Dedifferentiated amniotic fluid mesenchymal stem cell (primary cell): ENCODE data around the gene CRHR2.

Experiments used
- DNase-seq: peaks from one replicate; pipeline ENCODE4 v3.0.0-alpha.2; 2016; ENCODE audit errors: extremely low spot score

The CRHR2 gene

GRCh38 chr7:30706908-30707307 is 24.7 kb upstream of the CRHR2 start:
- DNase-seq, result no peak

DNA sequence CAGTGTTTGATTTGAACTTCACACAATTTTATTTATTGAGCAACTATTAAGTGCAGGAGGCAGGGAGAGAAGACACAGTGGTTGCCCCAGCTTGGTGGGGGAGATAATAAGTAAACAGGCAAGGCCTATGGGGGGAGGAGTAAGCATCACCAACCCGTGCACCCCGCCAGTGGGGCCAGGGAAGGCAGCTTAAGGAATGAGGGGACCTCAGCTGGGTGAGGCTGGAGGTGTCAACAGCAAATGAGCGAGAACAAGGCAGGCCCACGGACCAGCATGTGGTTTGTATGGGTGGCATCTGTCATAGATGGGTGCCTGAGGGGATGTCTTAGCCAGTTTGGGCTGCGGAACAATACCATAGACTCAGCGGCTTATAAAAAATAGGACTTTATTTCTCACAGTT is 24.1 kb upstream of the CRHR2 start:
- DNase-seq, result no peak

DNA sequence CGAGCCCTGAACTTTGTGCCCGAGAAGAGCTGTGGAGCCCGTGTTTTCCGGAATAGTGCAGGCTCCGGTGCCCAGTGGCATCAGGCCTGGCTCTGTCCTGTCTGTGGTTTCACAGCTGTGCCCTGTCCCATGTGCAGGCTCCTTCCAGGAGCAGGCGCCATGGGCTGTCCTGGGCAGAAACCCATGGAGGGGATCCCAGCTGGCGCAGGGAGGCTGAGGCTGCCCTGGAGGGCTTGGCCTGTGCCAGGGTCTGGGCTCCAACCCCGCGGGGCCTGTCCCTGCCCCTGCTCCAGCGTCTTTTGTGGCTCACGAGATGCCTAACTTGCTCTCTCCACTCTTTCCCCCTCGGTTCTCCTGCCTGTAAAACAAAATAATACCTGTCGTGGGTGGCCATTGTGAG is 23.3 kb upstream of the CRHR2 start:
- DNase-seq, result no peak

DNA sequence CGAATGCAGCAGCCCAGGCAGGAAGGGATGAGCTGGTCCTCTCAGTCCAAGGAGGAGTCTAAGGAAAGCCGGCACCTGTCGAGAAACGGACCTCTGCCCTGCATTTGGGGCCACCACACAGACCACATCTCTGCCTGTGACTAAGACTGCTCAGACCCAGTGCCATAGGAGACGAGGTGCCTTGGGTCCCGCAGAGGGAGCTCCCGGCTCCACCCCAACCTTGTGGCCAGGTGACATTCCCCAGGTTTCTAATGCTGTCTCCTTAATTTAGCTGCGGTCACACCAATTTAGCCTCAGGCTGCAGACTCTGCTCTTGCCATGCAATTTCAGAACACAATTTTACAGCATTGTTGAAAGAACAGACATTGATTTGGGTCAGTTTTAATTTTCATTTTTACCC is 22.8 kb upstream of the CRHR2 start:
- DNase-seq, result no peak

GRCh38 chr7:30703756-30704155 is 21.5 kb upstream of the CRHR2 start:
- DNase-seq, result no peak

- DNase-seq, result no peak
Observed at GRCh38 chr7:30702200-30702599, 19.9 kb upstream of the CRHR2 start.

DNA sequence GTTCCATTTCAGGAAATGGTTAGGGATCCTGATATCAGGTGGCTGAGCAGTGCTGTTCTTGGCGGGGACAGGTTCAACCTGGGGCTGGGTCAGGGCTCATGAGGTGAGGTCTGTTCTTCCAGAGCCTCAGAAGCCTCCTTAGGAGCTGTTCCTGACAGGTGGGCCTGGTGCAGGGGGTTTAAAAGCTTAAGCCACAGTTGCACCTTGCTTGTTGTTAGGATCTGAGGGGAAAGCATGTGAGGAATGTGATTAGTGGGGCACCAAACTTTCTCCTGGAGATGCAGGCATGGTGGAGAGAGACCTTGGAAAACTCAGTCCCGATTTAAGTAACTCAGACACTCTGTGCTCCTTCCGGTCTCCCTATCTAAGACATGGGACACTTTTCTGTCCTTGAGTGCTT is 18.7 kb upstream of the CRHR2 start:
- DNase-seq, result no peak

GRCh38 chr7:30699706-30700495 is 17.6 kb upstream of the CRHR2 start:
- DNase-seq, result no peak

DNA sequence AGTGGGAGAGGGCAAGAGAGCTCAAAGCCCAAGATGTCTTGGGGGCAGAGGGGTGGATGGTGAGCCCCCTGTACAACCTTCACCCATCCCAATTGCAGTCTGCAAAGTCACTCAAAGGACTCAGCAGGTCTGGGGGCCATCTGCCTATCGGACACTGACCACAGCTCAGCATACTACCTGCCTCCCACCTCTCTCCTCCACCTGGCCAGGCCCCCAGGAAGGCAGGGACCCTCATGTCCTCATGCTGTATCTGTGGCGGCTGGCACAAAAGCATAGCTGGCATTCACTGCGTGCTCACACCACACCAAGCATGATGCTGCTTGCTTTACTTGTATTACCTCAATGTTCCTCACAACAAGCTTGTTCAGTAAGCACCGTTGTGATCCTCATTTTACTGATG is 16.2 kb upstream of the CRHR2 start:
- DNase-seq, result no peak

GRCh38 chr7:30697719-30698460 is 15.6 kb upstream of the CRHR2 start:
- DNase-seq, result no peak

GRCh38 chr7:30694774-30695721 is 12.8 kb upstream of the CRHR2 start:
- DNase-seq, result no peak

DNA sequence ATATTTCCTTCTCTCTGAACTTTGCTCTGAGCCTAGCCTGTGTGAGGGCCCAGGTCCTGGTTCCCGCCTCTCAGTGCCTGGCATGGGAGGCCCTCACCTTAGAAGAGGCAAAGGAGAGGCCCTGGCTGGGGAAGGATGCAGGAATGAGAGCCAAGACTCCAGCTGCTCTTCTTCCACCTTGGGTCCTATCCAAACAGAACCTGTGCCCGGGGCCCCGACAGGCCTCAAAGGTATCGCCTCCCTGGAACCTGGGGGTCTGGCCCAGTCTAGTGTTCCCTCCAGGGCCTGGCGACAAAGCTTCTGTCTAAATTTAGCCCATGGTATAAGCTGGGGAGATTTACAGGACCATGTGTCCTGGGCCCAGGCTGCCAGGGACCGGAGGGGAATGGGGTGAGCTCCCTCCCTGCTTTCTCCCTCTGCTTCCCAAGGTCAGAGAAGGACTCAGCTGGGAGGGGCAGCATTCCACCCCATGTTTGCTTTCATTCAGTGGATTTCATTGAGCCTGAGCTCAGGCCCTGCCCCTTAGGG is 12.0 kb upstream of the CRHR2 start:
- no peak for DNase-seq

DNA sequence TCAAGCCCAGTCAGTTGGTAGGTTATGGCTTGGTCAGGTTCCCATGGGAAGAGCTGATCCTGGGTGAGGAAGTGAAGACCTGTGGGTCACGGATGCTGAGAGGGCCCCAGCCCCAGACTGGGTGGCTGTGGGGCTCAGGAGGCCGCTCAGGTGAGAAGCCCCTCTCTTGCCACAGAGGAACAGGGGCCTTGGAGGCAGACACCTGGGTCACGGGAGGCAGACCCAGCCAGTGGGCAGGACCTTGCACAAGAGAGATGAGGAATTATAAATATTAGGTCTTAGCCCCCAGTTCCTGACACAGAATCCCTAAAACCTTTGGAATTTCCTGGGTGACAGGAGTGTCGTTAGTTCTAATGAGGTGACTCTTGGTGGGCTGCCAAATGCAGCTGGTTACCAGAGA is 10.6 kb upstream of the CRHR2 start:
- DNase-seq, result no peak

GRCh38 chr7:30692438-30692837 is 10.2 kb upstream of the CRHR2 start:
- no peak for DNase-seq

DNA sequence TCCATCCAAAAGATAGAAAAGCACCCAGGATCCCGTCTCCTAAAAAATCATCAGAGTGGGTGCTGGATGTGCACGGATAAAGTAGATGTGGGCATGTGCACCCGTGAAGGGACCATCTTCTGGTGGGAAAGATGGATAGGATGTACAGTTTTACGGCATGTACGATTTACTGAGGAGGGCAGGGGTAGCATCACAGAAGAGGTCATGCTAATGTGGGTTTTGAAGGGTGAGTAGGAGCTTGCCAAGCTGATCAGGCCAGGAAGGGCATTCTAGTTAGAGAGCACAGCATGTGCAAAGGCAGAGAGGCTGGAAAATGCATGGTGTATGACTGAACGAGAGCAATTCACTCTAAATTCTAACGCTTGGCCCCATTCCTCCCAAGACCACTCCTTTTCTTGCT is 7.8 kb upstream of the CRHR2 start:
- no peak for DNase-seq

GRCh38 chr7:30688718-30689221 is 6.5 kb upstream of the CRHR2 start:
- DNase-seq, result no peak

DNA sequence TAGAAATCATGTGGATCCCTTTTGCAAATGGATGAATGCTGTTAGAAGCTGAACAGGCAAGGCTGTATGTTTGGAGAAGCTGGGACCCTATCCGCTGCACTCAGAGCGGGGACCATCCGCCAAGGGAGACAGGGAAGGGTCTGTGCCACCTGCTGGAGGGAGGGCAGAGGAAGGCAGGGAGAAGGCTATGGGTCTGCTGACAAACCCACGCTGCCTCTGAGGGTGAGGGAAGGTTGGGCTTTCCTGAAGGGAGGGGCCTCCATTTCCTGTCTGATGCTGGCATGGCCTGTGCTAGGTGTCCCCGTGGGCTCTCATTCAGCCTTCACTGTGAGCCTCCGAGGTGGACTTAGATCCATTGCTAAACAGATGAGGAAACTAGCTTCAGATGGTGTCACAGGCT is 5.3 kb upstream of the CRHR2 start:
- no peak for DNase-seq

DNA sequence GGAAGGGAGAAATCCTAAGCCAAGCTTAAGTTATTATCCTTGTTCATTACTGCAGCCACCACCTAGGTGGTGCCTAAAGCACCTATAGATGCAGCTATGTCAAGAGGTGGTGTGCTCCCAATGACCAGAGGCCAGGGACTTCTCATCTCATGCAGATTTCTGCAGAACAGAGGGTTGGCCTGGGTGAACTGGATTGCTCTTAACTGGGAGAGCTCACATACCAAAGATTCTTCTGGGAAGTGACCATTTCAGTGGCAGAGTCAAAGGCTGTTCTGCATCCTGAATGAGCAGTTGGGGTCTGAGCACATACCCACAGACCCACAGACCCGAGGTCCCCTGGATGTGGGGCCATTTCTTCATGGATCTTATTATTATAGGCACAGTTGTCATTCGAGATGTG is 2.1 kb upstream of the CRHR2 start:
- no peak for DNase-seq

- DNase-seq, result no peak
Observed at GRCh38 chr7:30683816-30684215, 1.6 kb upstream of the CRHR2 start.

DNA sequence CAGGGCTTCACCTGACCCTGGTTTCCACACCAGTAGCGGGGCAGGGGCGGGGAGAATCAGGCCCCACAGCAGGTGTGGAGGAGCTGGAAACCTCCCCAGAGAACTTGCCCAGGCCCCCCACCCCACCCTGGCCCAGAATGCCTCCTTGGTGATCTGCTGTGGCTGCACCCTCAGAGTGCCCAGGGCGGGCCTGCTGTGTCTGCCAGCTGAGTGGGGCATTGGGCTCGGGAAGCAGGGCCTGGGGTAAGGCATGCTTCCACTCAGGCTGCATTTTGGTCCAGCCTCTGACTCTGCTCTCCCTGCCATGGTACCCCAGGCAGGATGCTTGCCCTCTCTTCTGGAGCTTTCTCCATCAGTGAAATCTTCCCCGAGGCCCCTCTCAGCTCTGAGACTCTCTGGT is 1.1 kb upstream of the CRHR2 start:
- DNase-seq, result no peak

GRCh38 chr7:30681815-30682211 is 443 bp downstream of the CRHR2 start:
- DNase-seq, result no peak

- no peak for DNase-seq
Observed at GRCh38 chr7:30681331-30681797, 892 bp downstream of the CRHR2 start.
